ENCODE data around the gene NFAM1.

Gene NFAM1

DNA sequence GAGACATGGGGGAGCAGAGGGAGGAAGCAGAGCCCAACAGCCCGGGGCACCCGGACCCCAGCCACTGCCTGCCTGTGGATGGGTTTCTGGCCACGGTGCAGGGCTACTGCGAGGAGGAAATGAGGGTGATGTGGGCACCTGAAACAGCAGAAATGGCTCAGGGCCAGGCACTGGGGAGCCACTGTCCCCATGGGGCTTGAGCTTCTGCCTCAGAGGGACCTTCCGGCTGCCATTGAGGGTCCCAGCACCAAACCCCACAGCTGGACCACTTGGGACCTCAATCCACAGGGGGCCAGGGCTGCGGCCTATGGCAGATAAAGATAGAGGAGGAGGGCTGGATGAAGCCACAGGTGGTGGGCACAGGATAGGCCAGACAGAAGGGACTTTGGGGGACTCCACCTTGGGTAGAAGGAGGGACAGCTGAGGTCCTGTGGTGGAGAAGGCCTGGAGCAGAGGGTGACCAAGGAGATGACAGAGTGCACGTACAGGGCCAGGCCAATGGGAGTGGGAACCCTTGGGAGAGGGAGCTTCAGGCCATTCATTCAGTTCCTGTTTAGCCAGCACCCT, 48.3 kb downstream of the NFAM1 start:
- DNase-seq (ENCODE audit: low read depth, low spot score): no peak

DNA sequence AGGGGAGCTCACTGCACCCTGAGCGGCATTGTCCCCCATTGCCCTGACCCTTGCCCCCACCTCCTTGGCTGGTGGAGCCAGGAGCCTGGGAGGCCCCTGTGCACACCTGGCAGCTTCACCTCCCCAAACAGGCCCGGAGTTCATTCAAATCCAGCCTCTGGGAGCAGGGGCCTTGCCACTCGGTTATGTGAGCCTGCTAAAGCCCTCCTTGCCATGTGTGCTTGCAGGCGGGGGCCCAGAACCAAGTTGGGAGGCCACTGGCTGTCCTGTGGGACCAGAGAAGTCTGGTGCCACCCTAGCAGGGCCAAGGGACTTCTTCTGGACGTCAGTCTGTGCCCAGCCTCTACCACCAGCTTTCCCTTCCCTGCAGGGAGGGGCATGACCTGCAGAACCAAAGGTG, 48.9 kb downstream of the NFAM1 start:
- no peak for DNase-seq (ENCODE audit: low read depth, low spot score)

DNA sequence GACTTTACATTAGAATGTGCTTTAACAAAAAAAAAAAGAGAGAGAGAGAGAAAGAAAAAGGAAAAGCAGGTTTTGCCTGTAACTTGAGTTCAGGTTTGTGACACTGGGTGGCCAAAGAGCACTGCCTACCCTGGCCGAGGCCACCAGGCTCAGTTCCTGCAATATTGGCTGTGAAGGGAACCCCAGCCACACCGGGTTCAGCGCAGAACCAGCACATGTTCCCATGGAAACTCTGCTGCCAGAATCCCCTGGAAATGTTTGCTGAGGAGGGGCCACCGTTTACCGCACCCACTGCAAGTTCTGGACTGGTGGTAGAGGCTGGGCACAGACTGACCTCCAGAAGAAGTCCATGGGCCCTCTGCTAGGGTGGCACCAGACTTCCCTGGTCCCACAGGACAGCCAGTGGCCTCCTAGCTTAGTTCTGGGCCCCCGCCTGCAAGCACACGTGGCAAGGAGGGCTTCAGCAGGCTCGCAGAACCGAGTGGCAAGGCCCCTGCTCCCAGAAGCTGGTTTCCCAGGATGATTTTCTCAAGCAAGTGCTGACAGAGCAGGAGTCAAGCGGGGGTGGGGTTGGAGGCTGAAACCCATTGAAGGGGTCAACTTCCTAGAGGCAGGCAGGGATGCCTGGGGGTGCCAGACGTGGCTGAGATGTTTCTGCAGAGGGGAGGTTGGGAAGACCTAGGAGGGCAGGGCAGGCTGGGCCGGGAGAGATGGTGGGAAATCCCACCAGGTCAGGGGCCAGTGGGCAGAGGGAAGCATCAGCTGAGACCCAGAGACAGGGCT, 51.2 kb downstream of the NFAM1 start:
- DNase-seq (ENCODE audit: low read depth, low spot score): no peak

DNA sequence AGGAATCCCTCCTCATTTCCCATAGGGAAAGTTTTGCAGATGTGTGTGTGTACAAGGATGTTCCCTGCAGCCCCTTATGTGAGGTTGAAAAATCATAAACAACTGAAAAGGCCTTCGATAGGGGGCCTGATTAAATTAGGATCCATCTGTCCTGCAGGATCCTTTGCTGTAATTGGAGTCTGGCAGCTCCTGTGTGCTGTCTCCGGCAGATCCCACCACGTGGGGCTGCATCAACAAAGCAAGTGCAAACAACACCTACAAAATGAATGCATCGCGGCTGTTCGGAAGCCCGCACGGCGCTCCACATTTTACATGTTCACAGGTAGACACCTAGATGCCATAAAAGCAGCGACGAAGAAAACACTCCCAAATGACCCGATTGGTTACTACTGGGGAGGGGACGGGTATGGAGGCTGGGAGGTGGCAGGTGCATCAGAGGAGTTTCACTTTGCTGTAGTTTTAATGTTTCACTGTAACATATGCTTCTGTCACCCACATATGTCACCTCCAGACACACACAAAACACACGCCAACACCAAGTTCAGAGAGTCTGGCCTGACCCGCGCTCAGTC, 52.2 kb downstream of the NFAM1 start:
- DNase-seq (ENCODE audit: low read depth, low spot score): no peak

DNA sequence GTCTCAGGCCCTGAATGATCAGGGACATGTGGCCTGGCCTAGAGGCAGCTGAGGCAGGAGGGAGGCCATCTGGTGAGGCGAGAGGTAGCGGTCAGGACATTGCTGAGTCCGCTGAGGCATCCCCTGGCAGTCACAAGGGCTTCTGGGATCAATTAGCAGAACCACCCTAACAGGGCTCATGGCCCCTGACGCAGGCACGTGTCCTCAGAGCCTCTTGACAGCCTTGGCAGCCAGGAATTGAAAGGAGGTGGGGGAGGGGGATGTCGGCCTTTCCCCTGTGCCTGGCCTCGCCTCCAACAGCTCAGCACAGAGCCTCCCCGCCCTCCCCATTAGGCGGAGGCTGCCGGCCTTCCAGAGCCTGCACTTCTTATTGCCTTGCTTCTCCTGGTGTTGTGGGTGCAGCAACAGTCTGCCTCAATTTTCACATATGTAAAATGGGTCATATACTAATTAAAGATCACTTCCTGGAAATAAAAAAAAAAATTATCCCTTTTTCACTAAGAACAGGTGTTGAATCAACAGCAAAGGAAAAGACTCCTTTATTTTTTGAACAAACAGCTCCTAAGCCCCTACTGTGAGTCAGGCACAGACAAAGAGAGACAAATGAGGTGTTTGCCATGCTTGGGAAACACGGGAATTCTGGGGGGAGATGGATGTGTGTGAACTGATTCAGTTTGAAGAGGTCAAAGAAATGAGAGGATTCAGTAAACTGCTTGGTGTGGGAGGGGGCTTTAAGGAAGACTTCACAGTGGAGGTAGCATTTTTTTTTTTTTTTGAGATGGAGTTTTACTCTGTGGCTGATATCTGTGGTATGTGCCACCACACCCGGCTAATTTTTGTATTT, 55.3 kb downstream of the NFAM1 start:
- no peak for DNase-seq (ENCODE audit: low read depth, low spot score)

DNA sequence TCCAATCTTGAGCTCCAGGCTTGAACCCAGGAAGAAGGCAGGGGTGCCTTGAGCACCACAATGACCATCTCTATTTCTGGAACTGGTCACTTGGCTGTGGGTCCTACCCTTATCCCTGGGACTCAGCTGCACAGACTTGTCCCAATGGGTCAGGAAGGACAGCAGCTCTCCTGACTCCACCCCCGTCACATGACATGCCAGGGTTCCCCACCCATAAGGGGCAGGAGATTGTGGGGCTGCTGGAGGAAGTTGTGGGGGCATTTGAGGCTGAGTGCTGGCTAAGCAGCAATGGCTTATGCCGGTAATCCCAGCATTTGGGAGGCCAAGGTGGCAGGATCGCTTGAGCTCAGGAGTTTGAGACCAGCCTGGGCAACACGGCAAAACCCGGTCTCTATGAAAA, 56.2 kb downstream of the NFAM1 start:
- DNase-seq (ENCODE audit: low read depth, low spot score): no peak

DNA sequence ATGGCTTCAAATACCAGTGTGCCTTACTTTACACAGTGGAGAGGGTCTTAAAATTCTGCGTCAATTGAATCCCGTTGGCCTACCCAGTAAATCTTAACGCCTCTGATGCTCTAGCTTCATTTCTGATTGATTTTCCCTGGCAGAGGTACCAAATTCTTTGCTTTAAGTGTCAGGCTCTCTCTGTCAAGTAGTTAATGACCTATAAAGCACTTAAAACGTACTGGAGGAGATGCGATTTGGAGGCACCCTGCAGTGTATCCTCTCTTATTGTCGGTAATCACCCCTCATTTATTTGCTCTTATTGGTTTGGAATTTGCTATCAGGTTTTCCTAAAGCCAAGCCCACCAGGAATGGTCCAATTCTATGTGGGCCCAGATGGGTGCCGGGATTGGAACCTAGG, 59.2 kb downstream of the NFAM1 start:
- no peak for DNase-seq (ENCODE audit: low read depth, low spot score)

DNA sequence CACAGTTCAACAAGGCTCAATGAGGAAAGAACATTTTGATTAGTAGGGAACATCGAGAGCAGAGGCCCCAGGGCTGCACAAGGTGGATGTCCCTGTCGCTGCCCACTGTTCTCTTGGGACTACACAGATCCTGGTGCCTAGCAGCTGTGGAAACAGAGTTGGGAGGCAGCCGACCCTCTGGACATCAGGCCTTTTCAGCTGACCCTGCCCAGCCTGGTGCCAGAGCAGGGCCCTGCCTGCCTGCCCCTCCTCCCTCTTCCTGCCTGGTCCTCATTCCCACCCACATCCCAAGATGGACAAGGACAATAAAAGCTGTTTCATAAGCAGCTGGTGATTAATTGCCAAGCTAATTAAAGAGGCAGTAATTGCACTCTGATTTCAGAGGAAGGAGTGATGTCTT, 60.7 kb downstream of the NFAM1 start:
- DNase-seq (ENCODE audit: low read depth, low spot score): no peak

DNA sequence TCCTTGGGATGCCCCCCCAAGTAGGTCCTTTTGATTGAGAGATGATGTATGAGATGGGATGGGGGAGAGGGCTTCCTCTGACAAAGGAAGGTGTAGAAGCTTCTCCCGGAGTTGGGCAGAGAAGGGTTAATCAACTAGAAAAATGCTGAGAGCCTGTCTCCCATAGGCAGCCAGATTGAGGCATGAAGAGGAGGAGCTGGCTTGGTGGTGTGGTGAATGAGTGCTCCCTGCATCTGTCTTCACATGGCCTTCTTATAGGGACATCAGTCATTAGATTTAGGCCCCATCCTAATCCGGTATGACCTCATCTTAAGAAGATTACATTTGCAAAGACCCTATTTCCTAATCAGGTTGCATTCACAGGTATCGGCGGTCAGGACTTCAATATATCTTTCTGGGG, 61.1 kb downstream of the NFAM1 start:
- DNase-seq (ENCODE audit: low read depth, low spot score): no peak

DNA sequence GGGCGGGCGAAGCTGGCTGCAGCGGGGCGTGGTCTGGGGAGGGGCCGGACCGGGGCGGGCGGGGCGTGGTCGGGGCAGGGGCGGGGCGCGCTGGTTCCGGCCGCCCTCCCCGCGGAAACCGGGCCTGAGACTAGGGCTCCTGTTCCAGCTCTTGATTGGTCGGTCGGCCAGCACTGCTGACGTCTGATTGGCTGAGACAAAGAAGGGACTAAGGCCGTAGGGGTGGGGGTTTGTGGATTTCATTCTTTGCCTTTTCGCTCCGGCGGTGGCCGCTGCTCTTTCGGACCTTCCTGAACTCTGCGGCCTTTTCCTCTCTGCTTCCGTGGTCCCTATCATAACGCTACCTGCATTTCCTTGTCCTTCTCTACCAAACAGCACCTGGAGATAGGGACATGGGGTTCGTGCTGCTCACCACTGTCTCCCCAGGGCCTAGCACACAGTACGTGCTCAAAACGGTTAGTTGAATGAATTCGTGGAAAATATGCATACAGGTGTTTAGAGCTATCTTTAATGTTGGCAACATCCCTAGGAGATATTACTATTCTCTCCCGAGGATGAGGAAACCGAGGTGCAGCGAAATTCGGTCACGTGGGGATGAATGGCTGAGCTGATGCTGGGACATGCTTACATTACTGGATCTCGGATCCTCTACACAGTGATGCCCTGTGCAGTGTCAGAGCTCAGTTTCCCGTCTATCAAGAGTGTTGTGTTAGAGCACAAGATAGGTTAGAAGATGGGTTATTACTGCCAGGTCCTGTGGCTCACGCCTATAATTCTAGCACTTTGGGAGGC, 62.8 kb downstream of the NFAM1 start:
- peak; percentile 74 for DNase-seq (ENCODE audit: low read depth, low spot score)

DNA sequence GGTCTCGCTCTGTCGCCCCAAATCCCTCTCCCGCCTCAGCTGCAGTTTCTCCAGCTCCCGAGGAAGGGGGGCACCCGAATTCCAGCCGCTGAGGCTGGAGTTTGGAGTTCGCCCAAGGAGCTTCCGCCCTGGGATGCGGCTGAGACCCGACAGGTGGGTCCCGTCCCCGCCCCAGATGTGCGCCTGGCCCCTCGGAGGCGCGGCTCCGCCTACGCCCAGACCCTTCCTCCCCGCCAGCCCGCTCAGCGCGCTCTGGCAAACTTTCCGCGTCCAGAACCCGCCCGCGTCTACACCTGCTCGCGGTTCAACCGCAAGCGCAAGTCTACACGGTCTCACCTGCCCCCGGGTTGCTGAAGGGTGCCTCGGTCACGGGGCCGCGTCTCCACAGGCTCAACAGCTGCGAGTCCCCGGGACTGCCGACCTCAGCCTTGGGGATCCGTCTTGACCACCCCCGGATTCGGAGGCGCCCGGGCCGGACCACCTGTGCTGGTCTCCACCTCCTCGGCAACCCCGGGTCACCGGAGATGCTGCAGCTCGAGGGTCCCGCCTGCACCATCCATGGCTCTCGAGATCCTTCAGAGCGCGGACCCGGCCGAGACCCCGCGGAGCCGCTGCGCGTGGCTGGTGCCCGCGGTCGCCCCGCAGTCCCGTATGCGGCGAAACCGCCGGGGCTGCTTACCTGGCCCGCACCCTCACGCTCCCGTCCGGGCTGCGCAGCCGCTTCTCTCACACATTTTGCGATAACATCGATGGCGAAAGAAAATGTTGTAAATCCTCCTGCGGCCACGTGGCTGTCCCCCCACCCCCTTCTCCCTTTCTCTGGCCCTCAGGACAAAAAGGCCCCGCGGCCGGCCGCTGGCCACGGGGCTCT, 63.6 kb downstream of the NFAM1 start:
- DNase-seq (ENCODE audit: low read depth, low spot score): no peak

DNA sequence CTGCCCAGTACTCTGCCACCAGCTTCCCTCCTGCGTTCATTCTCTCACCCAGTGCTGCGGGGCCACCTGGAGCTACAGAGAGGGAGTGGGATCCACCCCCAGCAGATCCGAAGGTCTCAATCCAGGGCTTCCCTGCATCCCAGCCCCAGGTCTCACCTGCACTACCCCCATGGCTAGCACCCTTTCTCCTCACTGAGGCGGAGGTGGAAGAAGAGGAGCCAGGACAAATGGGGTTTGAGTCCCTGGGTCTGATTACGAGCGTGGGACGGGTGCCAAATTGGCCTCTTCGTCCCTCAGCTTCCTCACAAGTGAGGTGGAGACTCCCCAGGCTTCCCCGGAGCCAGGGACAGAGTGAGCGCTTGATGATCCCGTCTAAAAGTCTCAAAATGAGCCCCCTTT, 64.2 kb downstream of the NFAM1 start:
- no peak for DNase-seq (ENCODE audit: low read depth, low spot score)

DNA sequence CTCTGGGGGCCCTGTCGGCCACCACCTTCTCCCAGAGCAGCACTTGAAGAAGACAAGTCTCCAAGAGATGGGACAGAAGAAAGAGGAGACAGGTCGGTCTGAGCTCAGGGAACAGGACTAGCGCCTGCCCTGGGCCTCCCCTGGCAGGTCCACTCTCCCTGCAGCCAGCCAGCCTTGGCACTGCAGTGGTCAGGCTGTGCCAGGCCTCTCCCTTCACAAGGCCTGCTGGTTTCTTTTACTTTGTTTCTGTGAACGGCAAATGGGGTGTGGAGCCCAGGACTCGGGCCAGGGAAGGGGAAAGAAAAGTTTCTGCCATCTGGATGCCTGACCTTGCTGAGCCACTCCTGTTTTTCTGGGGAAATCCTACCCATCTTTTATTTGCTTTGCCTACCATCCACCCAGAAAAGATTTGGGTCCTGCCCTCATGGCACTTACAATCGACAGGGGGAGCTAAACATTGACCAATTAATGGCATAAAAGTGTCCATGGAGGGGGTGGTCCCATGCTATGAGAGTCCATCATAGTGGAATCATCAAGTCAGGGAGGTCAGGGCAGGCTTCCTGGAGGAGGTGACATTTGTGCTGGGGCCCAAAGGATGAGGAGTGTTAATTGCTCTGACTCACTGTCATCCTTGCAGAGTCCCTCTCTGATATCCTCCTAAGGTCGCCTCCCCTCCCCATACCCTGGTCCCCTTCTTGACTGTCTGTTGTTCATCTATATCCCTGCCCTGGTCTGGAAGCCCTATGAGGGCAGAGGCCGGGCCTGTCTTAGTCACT, 65.2 kb downstream of the NFAM1 start:
- no peak for DNase-seq (ENCODE audit: low read depth, low spot score)

DNA sequence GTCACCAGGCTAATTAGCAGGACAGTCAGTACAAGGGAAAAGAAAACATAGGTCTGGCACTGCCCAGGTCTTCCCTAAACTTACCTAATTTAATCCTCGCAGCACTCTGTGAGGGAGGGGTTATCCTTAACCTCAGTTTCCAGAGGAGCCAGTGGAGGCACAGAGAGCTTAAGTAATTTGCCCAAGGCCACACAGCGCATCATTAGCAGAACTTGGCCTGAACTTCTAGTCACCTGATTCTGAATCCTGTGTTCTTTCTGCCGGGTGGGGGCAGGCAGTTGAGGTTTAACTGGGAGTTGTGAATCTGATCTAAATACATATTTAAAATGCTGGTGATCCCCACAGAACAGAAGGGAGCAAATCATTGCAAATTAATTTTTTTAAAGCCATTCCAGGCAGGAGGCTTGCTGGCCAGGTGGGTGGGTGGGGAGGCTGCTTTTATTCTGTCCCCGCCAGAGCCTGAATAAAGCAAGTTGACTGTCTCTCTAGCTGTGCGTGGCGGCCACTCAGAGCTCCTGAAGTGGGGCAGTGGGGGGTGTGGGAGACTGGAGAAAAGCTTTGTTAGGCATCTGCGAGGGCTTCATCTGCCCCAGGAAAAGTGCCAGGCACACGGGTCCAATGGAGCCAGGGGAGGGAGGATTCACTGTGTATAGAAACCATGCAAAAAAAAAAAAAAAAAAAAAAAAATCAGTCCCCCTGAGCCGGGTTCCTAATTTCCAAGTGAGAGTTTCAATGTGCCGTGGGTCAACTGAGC, 66.1 kb downstream of the NFAM1 start:
- DNase-seq (ENCODE audit: low read depth, low spot score): no peak

DNA sequence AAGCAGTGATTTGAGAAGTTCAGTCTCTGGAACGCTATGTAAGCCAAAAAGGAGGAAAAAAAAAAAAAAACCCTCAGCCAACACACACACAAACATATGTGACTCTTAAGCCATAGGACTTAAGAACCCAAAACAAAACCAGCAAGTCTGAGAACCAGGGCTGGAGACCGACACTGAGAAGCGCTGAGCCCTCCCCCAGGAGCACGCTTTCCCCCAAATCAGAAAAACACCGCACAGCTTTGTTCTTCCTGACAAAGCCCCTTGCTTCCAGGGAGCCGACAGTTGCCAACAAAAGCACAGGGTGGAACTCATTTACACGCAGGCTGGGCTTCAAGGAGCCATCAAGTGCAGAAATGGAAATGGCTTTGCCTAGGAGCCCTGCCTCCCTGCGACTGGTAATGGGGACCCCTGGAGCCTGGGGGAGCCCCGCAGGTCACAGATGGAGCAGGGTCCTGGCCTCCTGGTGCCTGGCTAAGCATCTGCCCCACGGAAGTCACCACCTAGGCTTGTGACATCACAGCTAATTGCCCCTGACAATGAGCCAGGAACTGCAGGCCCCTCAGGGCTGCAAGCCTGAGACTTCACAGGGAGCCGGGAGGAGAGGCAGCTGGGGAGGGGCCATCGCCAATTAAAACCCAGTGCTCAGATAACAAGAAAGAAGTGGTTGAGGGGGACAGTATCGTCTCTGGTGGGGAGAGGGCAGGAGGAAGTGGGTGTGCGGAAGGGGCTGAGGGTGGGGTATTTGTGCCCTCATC, 66.9 kb downstream of the NFAM1 start:
- DNase-seq (ENCODE audit: low read depth, low spot score): no peak

DNA sequence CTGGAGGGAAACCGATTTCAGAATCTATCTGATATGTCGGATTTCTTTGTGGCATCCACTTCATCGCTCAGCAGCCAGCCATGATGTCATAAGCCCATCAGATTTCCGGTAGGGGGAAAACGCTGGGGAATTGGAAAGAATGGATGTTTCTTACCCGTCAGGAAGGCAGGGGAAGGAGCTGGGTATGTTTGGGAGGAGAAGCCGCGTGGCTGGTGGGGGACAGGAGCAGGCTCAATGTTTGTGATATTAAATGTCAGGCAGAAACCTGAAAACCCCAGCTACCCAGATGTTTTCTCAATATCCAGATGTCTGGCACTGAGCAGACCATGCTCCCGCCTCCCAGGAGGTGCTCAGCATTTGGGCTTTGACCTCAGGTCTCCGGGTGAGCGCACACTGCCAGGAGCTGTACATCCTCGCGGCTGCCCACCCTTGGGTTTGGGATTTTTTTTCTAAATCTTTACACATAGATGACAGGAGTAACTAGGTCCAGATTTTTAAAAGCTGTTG, 67.5 kb downstream of the NFAM1 start:
- DNase-seq (ENCODE audit: low read depth, low spot score): no peak

DNA sequence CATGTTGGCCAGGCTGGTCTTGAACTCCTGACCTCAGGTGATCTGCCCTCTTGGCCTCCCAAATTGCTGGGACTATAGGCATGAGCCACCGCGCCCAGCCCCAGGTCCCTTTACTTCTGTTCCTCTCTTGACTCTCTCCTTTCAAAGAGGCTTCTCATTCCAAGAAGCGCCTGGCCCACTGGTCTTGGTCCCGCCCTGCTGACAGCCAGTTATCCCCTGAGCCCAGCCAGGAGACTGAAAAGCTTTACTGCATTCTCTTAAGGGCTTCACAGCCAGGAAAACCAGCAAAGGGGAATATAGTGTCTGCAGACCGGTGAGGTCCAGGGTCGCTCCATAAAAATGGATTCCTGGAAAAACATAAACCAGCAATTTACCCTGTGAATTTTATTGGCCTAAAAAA, 68.3 kb downstream of the NFAM1 start:
- DNase-seq (ENCODE audit: low read depth, low spot score): no peak

DNA sequence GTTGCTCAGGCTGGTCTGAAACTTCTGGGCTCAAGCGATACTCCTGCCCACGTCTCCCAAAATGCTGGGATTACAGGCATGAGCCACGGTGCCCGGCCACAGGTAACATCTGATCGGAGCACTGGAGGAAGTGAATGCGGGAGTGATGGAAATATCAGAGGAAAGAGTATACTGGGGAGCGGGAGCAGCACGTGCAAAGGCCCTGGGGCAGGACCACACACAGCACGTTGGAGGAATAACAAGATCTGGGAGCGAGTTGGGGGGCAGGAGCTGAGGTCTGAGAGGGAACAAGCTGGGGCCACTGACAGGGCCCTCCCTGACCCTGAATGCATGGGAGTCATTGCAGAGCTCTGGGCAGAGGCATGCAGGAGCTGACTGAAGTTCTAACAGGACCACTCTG, 70.7 kb downstream of the NFAM1 start:
- no peak for DNase-seq (ENCODE audit: low read depth, low spot score)
